Measurements from ENCODE around the gene USP32. TPM values are rescaled to one million over a fixed set of nuclear protein-coding genes. Genes with fewer than 3 reads are reported as not detected.
"Not testable (repeated sequence)": the region's sequence is repeated elsewhere in the genome, so short reads cannot be mapped to it uniquely, and the experiment has no call there.

Gene USP32
- total and polyA plus RNA-seq, 2 donors (not counting 3 experiments of a cell fraction or from before 2014, with no cell fraction given) = 15.7 to 52.9 TPM

DNA sequence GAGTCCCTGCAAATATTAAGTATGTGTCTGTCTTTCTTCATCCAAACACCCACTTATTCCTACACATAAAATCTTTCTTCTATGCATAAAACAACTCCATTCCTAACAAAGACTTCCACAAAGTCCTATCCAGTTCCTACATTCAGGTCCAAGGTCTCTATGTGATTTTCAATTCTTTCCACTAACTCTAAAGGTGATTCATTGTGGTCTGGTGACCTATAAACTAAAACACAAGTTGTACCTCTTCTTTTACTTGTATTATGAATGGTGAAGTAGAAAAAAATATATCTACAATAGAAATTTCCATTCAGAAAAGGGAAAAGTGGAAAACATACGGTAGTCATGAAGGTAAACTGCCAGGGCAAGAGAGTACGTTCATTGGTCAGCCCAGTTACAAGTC is 56.6 kb downstream of the USP32 start:
- dilution Hi-C loops (cut with MboI; ENCODE audit: extremely low pct_ligation_motif_present, low sequenced_read_pairs) (no loop called here), intact Hi-C loops (cut with micrococcal nuclease) (no loop called here)
- Histone ChIP-seq H4K20me1 (replicated peaks; ENCODE audit: control insufficient read depth, extremely low read depth, insufficient read depth, low read length) (no peaks in the 10 kb centered on the region), H3K4me2 (ENCODE audit: insufficient read depth, low read length) (no peak overlapping the region), H3K9ac (replicated peaks; ENCODE audit: extremely low read depth, insufficient read depth, low read length) (no peak overlapping the region), H3K9me1 (replicated peaks; ENCODE audit: control insufficient read depth, extremely low read depth, insufficient read depth, low read length) (peaks cover 5% of the 10 kb centered on the region), H3K4me1 (ENCODE audit: control insufficient read depth, extremely low read depth, insufficient read depth, low read length) (no peaks in the 10 kb centered on the region), H3K4me3 (replicated peaks in 1 of 3; ENCODE audit: insufficient read depth in 1 of 3, low read depth in 1 of 3, low read length in 3 of 3) (no peak overlapping the region), H3K27me3 (ENCODE audit: control insufficient read depth in 2 of 2, insufficient read depth in 2 of 2, low read length in 2 of 2) (no peaks in the 10 kb centered on the region), H3K36me3 (ENCODE audit: control insufficient read depth in 2 of 2, extremely low read depth in 1 of 2, insufficient read depth in 2 of 2, low read length in 2 of 2) (no peaks in the 10 kb centered on the region), H3K27ac (ENCODE audit: insufficient read depth, low read depth, low read length) (no peak overlapping the region), H2AFZ (ENCODE audit: low read depth, low read length) (no peak overlapping the region), H3K9me3 (replicated peaks; ENCODE audit: control insufficient read depth, insufficient read depth, low read length) (no peaks in the 10 kb centered on the region), H3K79me2 (ENCODE audit: control insufficient read depth, insufficient read depth, low read length) (peaks cover 13% of the 10 kb centered on the region)
- DNase-seq (ENCODE audit: low read depth, low spot score) (no peak), FAIRE-seq (no peak)
- BruUV-seq (replicated peaks) = no TSS peak
- TF ChIP-seq POLR2A (IDR thresholded peaks at IDR 0.05; ENCODE audit: low read depth, low read length) (no peak), GATA2 (IDR thresholded peaks at IDR 0.05; ENCODE audit: insufficient read depth, insufficient read length, low read depth, low read length) (no peak)
- TF ChIP-seq, protein P1, sequence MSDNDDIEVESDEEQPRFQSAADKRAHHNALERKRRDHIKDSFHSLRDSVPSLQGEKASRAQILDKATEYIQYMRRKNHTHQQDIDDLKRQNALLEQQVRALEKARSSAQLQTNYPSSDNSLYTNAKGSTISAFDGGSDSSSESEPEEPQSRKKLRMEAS (IDR thresholded peaks at IDR 0.05; ENCODE audit: insufficient read depth, insufficient read length) = no peak
- ChIA-PET POLR2A (no interaction called here), CTCF (no interaction called here)

DNA sequence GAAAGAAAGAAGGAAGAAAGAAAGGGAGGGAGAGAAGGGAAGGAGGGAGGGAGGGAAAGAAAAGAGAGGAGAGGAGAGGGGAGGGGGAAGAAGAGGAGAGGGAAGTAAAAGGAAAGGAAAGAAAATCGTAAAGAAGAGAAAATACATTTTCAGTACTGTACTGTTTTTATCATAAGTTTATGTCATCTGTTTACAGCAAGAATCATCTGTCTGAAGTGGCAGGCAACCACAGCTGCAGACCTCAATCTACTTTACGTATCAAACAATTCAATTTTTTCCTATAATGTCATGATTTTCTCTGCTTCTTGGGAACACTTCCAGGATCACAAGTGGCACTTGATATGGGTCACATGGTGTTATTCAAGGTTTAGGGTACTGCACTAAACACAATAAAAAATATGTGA is 58.3 kb downstream of the USP32 start:
- Histone ChIP-seq H3K4me1 (ENCODE audit: control insufficient read depth, extremely low read depth, insufficient read depth, low read length) (no peaks in the 10 kb centered on the region), H3K4me2 (ENCODE audit: insufficient read depth, low read length) (no peak overlapping the region), H3K27me3 (ENCODE audit: control insufficient read depth in 2 of 2, insufficient read depth in 2 of 2, low read length in 2 of 2) (no peaks in the 10 kb centered on the region), H2AFZ (ENCODE audit: low read depth, low read length) (no peak overlapping the region), H3K9ac (replicated peaks; ENCODE audit: extremely low read depth, insufficient read depth, low read length) (no peak overlapping the region), H3K27ac (ENCODE audit: insufficient read depth, low read depth, low read length) (no peak overlapping the region), H4K20me1 (replicated peaks; ENCODE audit: control insufficient read depth, extremely low read depth, insufficient read depth, low read length) (no peaks in the 10 kb centered on the region), H3K9me3 (replicated peaks; ENCODE audit: control insufficient read depth, insufficient read depth, low read length) (no peaks in the 10 kb centered on the region), H3K4me3 (replicated peaks in 1 of 3; ENCODE audit: insufficient read depth in 1 of 3, low read depth in 1 of 3, low read length in 3 of 3) (no peak overlapping the region), H3K79me2 (ENCODE audit: control insufficient read depth, insufficient read depth, low read length) (peaks cover 18% of the 10 kb centered on the region), H3K36me3 (ENCODE audit: control insufficient read depth in 2 of 2, extremely low read depth in 1 of 2, insufficient read depth in 2 of 2, low read length in 2 of 2) (no peaks in the 10 kb centered on the region), H3K9me1 (replicated peaks; ENCODE audit: control insufficient read depth, extremely low read depth, insufficient read depth, low read length) (no peaks in the 10 kb centered on the region)
- peak; percentile 10 for DNase-seq (ENCODE audit: low read depth, low spot score)
- dilution Hi-C loops (cut with MboI; ENCODE audit: extremely low pct_ligation_motif_present, low sequenced_read_pairs) = no loop called here
- TF ChIP-seq MYC (IDR thresholded peaks at IDR 0.05; ENCODE audit: low read depth, low read length) = no peak
- no peak for FAIRE-seq
- intact Hi-C loops (cut with micrococcal nuclease) = no loop called here
- POLR2A ChIA-PET = no interaction called here
- CTCF ChIA-PET = no interaction called here
- no TSS peak for BruUV-seq (replicated peaks)

DNA sequence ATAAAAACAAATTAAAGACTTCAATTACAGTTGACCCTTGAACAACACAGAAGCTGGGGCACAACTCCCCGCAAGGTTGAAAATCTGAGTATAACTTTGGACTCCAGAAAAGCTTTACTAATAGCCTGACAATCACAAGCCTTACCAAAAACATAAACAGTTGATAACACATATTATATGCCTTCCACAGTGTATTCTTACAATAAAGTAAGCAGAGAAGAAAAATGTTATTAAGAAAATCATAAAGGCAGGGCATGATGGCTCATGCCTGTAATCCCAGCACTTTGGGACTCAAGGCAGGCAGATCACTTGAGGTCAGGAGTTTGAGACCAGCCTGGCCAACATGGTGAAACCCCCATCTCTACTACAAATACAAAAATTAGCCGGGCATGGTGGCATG is 58.9 kb downstream of the USP32 start:
- dilution Hi-C loops (cut with MboI; ENCODE audit: extremely low pct_ligation_motif_present, low sequenced_read_pairs); H3K4me2 ChIP-seq (ENCODE audit: insufficient read depth, low read length); POLR2A ChIA-PET; BruUV-seq (replicated peaks); H3K36me3 ChIP-seq (ENCODE audit: control insufficient read depth in 2 of 2, extremely low read depth in 1 of 2, insufficient read depth in 2 of 2, low read length in 2 of 2); H3K4me3 ChIP-seq (replicated peaks in 1 of 3; ENCODE audit: insufficient read depth in 1 of 3, low read depth in 1 of 3, low read length in 3 of 3); H3K27ac ChIP-seq (ENCODE audit: insufficient read depth, low read depth, low read length); H2AFZ ChIP-seq (ENCODE audit: low read depth, low read length); H3K9me1 ChIP-seq (replicated peaks; ENCODE audit: control insufficient read depth, extremely low read depth, insufficient read depth, low read length); H3K9me3 ChIP-seq (replicated peaks; ENCODE audit: control insufficient read depth, insufficient read depth, low read length); H4K20me1 ChIP-seq (replicated peaks; ENCODE audit: control insufficient read depth, extremely low read depth, insufficient read depth, low read length); intact Hi-C loops (cut with micrococcal nuclease); FAIRE-seq; H3K9ac ChIP-seq (replicated peaks; ENCODE audit: extremely low read depth, insufficient read depth, low read length); H3K27me3 ChIP-seq (ENCODE audit: control insufficient read depth in 2 of 2, insufficient read depth in 2 of 2, low read length in 2 of 2); H3K4me1 ChIP-seq (ENCODE audit: control insufficient read depth, extremely low read depth, insufficient read depth, low read length); DNase-seq (ENCODE audit: low read depth, low spot score): not testable (repeated sequence)
- CTCF ChIA-PET = interaction anchor here (0.6 to 1.0 kb wide), 2 partner anchors 9 to 1194 kb away, joined by 3 read pairs; no protein-coding TSS in a partner anchor
- H3K79me2 ChIP-seq (ENCODE audit: control insufficient read depth, insufficient read depth, low read length) = peaks cover 18% of the 10 kb centered on the region

All from endothelial cell of umbilical vein (primary cell).